ENCODE data around the gene SH2D3A.
A peak's percentile ranks its signal among the peaks of the same experiment; 100 is the strongest.

SH2D3A gene

GRCh38 chr19:6736169-6736916, 30.9 kb downstream of the SH2D3A start:
- DNase-seq (ENCODE audit: low read depth) = peak; percentile 94
- TF ChIP-seq CTCF (IDR thresholded peaks at IDR 0.05; ENCODE audit: low read length, missing control alignments) = peak; percentile 71
- H3K4me3 ChIP-seq (replicated peaks; ENCODE audit: low read depth, low read length) = peak overlapping the region; percentile 97

- peak overlapping the region; percentile 97 for H3K4me3 ChIP-seq (replicated peaks; ENCODE audit: low read depth, low read length)
Measured at GRCh38 chr19:6735181-6735911, 31.9 kb downstream of the SH2D3A start.

GRCh38 chr19:6734096-6734696, 33.0 kb downstream of the SH2D3A start:
- no peak for DNase-seq (ENCODE audit: low read depth)
- TF ChIP-seq CTCF (IDR thresholded peaks at IDR 0.05; ENCODE audit: low read length, missing control alignments) = no peak
- no peak overlapping the region for H3K4me3 ChIP-seq (replicated peaks; ENCODE audit: low read depth, low read length)

More at GRCh38 chr19:6735181-6735911, 31.9 kb downstream of the SH2D3A start:
- no peak for TF ChIP-seq CTCF (IDR thresholded peaks at IDR 0.05; ENCODE audit: low read length, missing control alignments)
- no peak for DNase-seq (ENCODE audit: low read depth)

GRCh38 chr19:6733338-6734095, 33.7 kb downstream of the SH2D3A start:
- no peak for TF ChIP-seq CTCF (IDR thresholded peaks at IDR 0.05; ENCODE audit: low read length, missing control alignments)
- no peak overlapping the region for H3K4me3 ChIP-seq (replicated peaks; ENCODE audit: low read depth, low read length)
- no peak for DNase-seq (ENCODE audit: low read depth)

- H3K4me3 ChIP-seq (replicated peaks; ENCODE audit: low read depth, low read length) = no peak overlapping the region
- no peak for TF ChIP-seq CTCF (IDR thresholded peaks at IDR 0.05; ENCODE audit: low read length, missing control alignments)
- no peak for DNase-seq (ENCODE audit: low read depth)
Measured at GRCh38 chr19:6732803-6733337, 34.4 kb downstream of the SH2D3A start.

GRCh38 chr19:6731822-6732221, 35.4 kb downstream of the SH2D3A start:
- no peak for DNase-seq (ENCODE audit: low read depth)
- no peak overlapping the region for H3K4me3 ChIP-seq (replicated peaks; ENCODE audit: low read depth, low read length)
- no peak for TF ChIP-seq CTCF (IDR thresholded peaks at IDR 0.05; ENCODE audit: low read length, missing control alignments)

All from fibroblast of pulmonary artery (primary cell).